HS-5 (cell line): ENCODE measurements around the gene DCAF5.
"Not testable (repeated sequence)": the region's sequence is repeated elsewhere in the genome, so short reads cannot be mapped to it uniquely, and the experiment has no call there.

Source experiments
- DNase-seq: peaks from one replicate; pipeline ENCODE4 v3.0.0-alpha.2; 2012; ENCODE audit warnings: low read depth

The DCAF5 gene

GRCh38 chr14:69041783-69042182 is 111.1 kb downstream of the DCAF5 start:
- DNase-seq = no peak

DNA sequence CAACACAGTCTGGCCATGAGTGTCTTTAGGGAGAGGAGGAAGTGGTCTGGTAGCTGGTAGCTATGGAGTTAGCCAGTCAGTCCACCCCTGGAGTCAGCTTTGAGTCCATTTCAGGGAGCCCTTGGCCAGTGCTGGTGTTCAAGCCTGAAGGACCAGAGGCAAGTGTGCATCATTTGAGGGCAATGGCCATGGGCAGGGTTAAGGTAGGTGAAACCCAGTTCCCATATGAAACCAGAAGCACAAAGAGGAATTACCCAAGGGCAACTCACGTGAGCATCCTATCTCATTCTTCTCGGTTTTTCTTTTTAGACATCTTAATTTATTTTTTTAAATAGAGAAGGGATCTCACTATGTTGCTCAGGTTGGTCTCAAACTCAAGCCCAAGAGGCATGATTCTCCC is 112.6 kb downstream of the DCAF5 start:
- no peak for DNase-seq

GRCh38 chr14:69039288-69039628 is 113.7 kb downstream of the DCAF5 start:
- DNase-seq = peak; percentile 48

- DNase-seq = no peak
Measured at GRCh38 chr14:69038455-69039287, 114.2 kb downstream of the DCAF5 start.

GRCh38 chr14:69037790-69038454 is 115.0 kb downstream of the DCAF5 start:
- DNase-seq = no peak

GRCh38 chr14:69036757-69037506 is 116.0 kb downstream of the DCAF5 start:
- DNase-seq = no peak

DNA sequence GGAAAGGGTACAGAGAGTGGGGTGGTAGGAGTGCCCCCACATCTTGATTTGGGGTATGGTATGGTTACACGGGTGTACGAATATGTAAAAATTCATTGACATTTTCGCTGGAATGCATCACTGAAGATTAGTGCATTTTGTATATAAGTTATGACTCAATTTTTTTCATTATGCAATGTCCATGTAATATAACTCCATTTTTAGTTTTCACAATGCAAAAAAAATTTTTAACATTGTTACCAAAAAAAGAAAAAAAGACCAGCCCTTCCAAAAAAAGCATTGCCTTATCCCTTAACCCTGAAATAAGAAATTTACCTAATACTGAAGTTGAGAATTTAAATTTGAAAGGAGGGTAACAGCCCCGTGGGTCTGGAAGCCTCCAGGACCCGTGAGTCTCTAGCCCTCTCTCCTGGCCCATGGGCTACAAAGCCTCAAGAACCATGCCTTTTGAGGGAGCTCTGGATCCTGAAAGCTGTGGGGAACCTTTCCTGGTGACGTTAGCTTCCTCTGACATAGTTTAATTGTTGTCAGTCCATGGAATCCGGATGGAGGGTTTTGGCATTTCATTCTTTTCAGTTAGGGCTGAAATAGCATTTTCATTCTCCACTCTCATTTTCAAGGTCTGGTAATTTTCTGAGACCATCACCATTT is 118.2 kb downstream of the DCAF5 start:
- DNase-seq = no peak

DNA sequence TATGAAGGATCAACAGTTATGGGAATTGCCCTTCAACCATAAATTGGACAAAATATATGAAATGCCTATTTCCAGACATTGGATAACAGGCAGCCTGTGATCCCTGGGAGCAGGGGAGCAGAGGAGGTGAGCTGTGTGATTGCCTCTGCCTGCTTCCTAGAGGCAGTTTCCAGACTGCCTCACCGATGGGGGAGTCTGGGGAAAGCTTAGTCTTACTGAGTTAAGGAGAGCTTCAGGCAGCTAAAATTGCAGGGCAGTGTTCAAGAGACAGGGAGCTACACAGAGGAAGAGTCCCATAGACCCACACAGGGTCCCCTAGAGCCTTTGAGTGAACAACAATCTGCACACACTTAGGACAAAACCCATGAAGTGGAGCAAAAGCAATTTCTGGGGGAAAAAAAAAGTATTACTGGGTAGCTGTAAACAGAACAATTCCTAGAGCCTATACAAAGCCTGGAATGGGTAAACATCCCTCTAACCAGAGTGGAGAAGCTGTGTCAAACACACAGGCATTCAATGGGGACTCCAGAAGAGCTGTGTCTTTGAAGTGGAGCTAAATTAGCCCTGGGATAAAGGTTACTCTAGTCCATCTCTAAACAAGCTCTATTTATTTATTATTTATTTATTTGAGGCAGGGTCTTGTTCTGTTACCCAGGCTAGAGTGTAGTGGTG is 125.5 kb downstream of the DCAF5 start:
- DNase-seq = no peak

- no peak for DNase-seq
Measured at GRCh38 chr14:69023035-69023434, 129.9 kb downstream of the DCAF5 start.

DNA sequence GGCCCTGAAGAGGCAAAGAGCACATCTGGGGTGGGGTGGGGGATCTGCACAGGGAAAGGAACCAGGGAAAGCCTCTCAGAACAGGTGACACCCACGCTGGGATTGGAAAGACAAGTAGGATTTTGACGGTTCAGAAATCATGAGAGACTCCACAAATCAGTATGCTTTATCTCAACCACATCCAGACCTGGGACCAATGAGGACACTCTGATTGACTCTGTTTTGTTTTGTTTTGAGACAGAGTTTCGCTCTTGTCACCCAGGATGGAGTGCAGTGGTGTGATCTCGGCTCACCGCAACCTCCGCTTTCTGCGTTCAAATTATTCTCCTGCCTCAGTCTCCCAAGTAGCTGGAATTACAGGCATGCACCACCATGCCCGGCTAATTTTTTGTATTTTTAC is 130.8 kb downstream of the DCAF5 start:
- not testable (repeated sequence) for DNase-seq

- DNase-seq = no peak
Measured at GRCh38 chr14:69017706-69018105, 135.2 kb downstream of the DCAF5 start.

DNA sequence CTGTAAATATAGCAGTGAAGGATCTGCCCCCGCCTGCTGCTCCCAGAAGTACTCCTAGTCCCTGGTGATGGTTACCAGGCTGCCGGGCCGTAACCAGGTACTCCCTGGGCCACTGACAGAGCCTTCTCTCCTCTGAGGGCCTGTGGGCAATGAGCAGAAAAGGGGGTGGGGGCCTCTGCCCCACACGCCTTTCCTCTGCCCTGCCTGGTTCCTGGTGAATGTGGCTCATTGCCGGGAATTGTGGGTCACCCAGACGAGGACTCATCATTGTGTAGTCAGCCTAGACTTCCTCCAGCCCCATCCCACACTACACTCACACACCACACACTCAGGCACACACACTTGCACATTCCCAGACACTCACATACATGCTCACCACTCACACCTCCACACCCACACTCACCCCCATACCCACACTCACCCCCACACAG is 138.1 kb downstream of the DCAF5 start:
- no peak for DNase-seq

DNA sequence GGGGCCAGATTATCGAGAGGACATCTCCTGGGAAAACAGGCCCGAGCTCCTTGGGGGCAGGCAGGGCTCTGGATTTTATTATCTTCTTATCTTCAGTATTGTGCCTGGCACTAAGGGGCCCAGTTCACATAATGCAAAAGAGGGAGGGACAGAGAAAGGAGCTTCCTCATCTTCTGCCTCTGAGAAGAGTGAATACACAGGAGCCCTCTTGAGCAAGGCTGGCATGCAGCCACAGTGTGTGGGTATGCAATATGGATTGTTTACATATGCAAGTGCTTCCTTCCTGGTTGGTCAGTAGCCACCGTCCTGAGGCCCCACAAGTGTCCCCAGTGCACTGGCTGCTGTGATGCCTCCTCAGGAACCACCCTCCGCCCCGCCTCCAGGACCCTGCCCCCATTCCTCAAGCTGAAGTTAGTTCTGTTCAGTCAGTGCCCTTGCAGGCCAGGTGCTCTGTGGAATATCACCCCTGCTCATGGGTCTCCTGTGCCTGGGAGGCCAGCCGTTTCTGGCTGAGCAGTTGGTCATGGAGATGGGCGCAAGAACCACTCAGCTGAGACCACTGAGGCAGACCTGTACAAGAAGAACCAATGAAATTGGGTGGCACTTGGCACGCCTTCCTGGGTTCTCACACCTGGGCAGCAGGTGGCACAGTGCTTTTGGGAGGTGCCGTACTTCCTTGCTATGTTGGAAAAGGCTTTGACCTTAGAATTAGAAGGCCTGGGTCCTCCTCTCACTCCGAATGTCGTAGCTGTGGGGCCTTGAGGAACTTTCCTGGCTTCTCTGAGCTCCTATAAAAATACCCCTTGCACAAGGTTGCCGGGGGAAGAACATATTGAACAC is 138.8 kb downstream of the DCAF5 start:
- DNase-seq = peak; percentile 28

DNA sequence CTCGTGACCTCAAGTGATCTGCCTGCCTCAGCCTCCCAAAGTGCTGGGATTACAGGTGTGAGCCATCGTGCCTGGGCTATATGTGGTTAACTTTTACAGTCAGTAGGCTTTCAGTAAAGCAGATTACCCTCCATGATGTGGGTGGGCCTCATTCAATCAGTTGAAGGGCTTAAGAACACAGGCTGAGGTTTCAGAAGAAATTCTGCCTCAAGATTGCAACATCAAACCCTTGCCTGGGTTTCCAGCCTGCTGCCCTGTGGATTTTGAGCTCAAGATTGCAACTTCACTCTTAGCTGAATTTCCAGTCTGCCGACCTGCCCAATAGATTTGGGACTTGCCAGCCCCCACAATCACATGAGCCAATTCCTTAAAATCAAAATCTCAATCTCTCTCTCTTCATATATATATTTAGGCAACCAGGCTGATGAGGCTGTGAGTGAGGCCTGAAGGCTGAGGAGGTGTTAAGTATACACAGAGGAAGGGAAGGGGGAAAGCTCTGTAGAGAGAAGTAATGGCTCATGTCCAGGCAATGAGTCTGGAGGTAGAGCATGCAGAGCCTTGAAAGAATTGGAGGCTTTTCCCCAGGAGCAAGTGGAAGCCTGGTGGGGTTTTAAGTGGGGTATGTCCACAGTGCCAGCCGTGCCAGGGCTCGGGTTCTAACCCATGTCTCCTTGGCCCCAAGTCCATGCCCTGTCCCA is 140.5 kb downstream of the DCAF5 start:
- no peak for DNase-seq

GRCh38 chr14:69010648-69011047 is 142.3 kb downstream of the DCAF5 start:
- no peak for DNase-seq

- no peak for DNase-seq
Measured at GRCh38 chr14:69008421-69008884, 144.5 kb downstream of the DCAF5 start.

DNA sequence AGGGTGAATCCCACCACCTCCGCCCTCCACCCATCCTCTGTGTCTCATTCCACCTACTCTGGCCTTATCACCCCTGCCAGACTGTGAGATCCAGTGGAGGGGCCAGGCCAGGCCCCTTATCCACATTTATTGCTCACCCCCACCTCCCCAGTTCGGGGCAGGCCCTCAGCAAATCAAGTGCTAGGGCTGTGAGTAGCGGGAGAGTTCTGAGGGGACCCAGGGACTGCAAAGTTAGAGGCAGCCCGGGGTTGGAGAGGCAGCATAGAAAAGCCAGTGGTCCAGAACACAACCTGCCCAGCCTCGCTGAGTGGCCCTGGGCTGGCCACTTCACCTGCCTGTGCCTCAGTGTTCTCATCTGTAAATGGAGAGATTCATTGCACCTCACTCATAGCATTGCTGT is 146.6 kb downstream of the DCAF5 start:
- no peak for DNase-seq

DNA sequence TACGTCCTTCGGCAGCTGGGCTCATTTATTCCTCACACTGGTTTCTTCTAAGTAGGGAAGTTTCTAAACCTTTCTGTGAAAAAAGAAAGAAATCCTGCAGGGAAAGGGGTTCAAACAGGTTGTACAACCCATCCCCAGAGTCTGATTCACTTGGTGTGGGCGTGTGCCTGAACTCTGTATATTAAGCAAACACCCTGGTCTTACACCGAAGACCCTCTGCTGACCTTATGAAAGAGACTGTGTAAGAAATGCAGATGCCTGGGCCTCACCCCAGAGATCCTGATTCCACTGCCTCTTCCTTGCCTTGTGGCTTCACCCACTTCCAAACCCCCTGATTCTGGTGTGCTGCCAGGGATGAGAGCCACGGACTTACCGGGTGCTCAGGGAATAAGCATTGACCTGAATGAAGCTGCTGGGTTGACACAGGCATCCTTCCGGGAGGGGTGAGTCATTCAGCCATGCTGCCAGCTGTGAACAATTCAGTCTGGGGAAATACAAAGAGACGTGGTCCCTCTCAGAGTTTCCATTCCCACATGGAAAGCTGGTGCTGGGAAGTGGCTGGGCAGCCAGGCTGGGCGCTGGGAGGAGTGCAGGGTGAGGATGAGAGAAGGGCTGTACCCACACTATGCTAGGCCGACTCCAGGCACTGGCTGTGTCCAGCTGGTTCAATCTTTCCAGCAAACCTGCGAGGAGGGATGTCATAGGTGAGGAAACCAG is 147.3 kb downstream of the DCAF5 start:
- peak; percentile 73 for DNase-seq

DNA sequence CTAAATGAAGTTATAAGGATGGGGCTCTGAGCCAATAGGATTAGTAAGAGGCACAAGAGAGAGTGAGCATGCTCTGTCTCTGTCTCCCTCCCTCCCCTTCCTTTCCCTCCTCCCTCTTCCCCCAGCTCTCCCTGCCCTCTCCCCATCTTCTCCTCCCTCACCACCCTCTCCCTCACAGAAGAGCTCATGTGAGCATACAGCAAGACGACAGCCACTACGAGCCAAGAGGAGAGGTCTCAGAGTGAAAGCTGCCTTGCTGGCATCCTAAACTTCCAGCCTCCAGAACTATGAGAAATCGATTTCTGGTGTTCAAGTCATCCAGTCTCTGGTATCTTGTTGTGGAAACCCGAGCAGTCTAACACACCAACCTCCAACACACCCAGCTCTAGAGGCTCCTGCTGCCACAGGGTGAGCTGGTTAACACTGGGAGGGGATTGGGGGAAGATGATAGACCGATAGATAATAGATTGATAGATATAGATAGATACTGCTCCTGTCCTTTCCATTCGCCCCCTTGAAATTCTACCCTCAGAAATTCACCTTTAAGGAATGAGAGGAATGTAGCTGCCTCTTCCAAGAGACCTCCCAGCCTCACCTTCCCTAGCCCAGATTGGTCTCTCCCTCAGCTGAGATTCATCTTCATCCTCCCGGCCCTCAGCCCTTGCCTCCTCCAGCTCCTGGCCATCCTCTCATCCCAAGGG is 148.0 kb downstream of the DCAF5 start:
- DNase-seq = no peak
